Astrocyte (in vitro differentiated cells and primary cell): ENCODE data around the gene SF3B2. TPM values are rescaled to one million over a fixed set of nuclear protein-coding genes. Genes with fewer than 3 reads are reported as not detected.

ENCODE experiments used
- DNase-seq: peaks from one replicate; pipeline ENCODE4 v3.0.0-alpha.2; 2010; ENCODE audit warnings: low read depth
- FAIRE-seq: peaks from 2 replicates; lab custom pipeline; 2011; peaks lifted over from hg19 to GRCh38; lab: Jason Lieb, UNC
- H2AFZ ChIP-seq: 2 replicates; pipeline ENCODE4 v1.6.0; 2012; ENCODE audit warnings: low read depth, low read length, inconsistent platforms
- H3K27ac ChIP-seq: 2 replicates; pipeline ENCODE4 v1.5.1; 2011; ENCODE audit warnings: low read depth, low read length, inconsistent platforms
- H3K27me3 ChIP-seq: 2 replicates; pipeline ENCODE4 v1.6.0; 2011; ENCODE audit warnings: low read length, inconsistent platforms; ENCODE audit not compliant: insufficient read depth
- H3K36me3 ChIP-seq: 2 replicates; pipeline ENCODE4 v1.5.1; 2011; ENCODE audit warnings: low read length, inconsistent platforms; ENCODE audit not compliant: insufficient read depth
- H3K4me1 ChIP-seq: 2 replicates; pipeline ENCODE4 v1.5.1; 2011; ENCODE audit warnings: low read length, inconsistent platforms; ENCODE audit not compliant: insufficient read depth
- H3K4me2 ChIP-seq: 2 replicates; pipeline ENCODE4 v1.6.0; 2012; ENCODE audit warnings: low read length, inconsistent platforms
- H3K4me3 ChIP-seq: 2 replicates; pipeline ENCODE4 v1.5.1; 2011; ENCODE audit warnings: low read depth, mild to moderate bottlenecking, low read length, inconsistent platforms; ENCODE audit not compliant: insufficient read depth
- H3K79me2 ChIP-seq: 2 replicates; pipeline ENCODE4 v1.6.0; 2012; ENCODE audit warnings: mild to moderate bottlenecking, low read length, inconsistent platforms; ENCODE audit not compliant: insufficient read depth
- H3K9ac ChIP-seq: 2 replicates; pipeline ENCODE4 v1.6.0; 2012; ENCODE audit warnings: mild to moderate bottlenecking, low read length, inconsistent platforms
- H3K9me3 ChIP-seq: 2 replicates; pipeline ENCODE4 v1.5.1; 2012; ENCODE audit warnings: low read depth, mild to moderate bottlenecking, low read length, inconsistent platforms; ENCODE audit not compliant: insufficient read depth
- H4K20me1 ChIP-seq: 2 replicates; pipeline ENCODE4 v1.6.0; 2012; ENCODE audit warnings: low read length, inconsistent platforms; ENCODE audit not compliant: insufficient read depth
- H3K27ac Mint-ChIP-seq: one replicate; pipeline ENCODE4 v1.8.0; 2021; ENCODE audit warnings: mild to moderate bottlenecking, mixed read lengths; ENCODE audit not compliant: unreplicated experiment
- H3K27me3 Mint-ChIP-seq: one replicate; pipeline ENCODE4 v1.8.0; 2021; ENCODE audit warnings: low read depth, mixed read lengths; ENCODE audit not compliant: unreplicated experiment
- H3K36me3 Mint-ChIP-seq: one replicate; pipeline ENCODE4 v1.8.0; 2021; ENCODE audit warnings: low read depth, mixed read lengths; ENCODE audit not compliant: unreplicated experiment
- H3K4me1 Mint-ChIP-seq: one replicate; pipeline ENCODE4 v1.8.0; 2021; ENCODE audit warnings: low read depth, mixed read lengths; ENCODE audit not compliant: unreplicated experiment
- H3K4me3 Mint-ChIP-seq: one replicate; pipeline ENCODE4 v1.8.0; 2021; ENCODE audit warnings: mild to moderate bottlenecking, moderate library complexity, mixed read lengths; ENCODE audit not compliant: unreplicated experiment
- H3K9me3 Mint-ChIP-seq: one replicate; pipeline ENCODE4 v1.8.0; 2021; ENCODE audit warnings: mild to moderate bottlenecking, mixed read lengths; ENCODE audit not compliant: unreplicated experiment
- EZH2 ChIP-seq: IDR thresholded peaks from 2 replicates; pipeline ENCODE4 v1.6.1; 2012; ENCODE audit warnings: mild to moderate bottlenecking, low read length, inconsistent platforms; ENCODE audit not compliant: insufficient read depth
- total RNA-seq: library from RNA; stranded (reverse); gene quantifications from 2 replicates; pipeline ENCODE4 v1.2.1, GENCODE V29; 2021
- TF ChIP-seq, protein P1 (sequence below): IDR thresholded peaks from 2 replicates; pipeline ENCODE4 v1.5.1; 2011; ENCODE audit warnings: low read depth, mild to moderate bottlenecking, inconsistent platforms, low read length, moderate library complexity; ENCODE audit not compliant: insufficient read depth

The SF3B2 gene
- total RNA-seq, 1 donor from 2014 or later: 170 TPM

DNA sequence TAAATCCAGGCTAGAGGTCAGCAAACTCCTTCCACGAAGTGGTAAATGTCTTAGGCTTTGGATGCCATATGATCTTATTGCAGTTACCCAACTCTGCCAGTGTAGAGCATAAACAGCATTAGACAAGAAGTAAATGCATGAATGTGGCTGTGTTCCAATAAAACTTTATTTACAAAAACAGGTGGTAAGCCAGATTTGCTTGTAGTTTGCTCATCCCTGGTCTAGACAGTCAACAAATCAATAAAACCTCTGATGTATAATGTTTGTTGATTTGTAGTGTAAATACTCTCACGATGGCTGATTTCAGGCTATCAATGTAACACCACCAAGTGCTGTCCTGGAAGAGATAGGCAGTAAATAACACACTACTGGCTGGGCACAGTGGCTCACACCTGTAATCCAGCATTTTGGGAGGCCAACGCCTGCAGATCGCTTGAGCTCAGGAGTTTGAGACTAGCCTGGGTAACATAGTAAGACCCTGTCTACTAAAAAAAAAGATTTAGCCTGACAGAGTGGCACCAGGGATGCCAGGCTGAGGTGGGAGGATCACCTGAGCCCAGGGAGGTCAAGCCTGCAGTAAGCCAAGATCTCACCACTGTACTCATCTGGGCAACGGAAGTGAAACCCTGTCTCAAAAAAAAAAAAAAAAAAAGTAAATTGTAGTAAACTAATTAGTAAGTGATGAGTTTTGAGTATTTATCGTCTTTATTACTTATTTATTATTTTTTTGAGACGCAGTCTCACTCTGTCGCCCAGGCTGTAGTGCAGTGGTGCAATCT is 19.0 kb upstream of the SF3B2 start:
- Mint-ChIP-seq H3K4me1 (no peaks in the 10 kb centered on the region), H3K27me3 (peaks cover 9% of the 10 kb centered on the region), H3K4me3 (no peak overlapping the region), H3K36me3 (peaks cover 2% of the 10 kb centered on the region), H3K27ac (no peak overlapping the region), H3K9me3 (peaks cover 13% of the 10 kb centered on the region)
- Histone ChIP-seq H3K27me3 (no peaks in the 10 kb centered on the region), H3K4me2 (no peak overlapping the region), H3K79me2 (no peaks in the 10 kb centered on the region), H3K9me3 (peaks cover 3% of the 10 kb centered on the region), H3K4me3 (no peak overlapping the region), H4K20me1 (no peaks in the 10 kb centered on the region), H3K36me3 (no peaks in the 10 kb centered on the region), H3K9ac (no peak overlapping the region), H3K27ac (no peak overlapping the region), H2AFZ (no peak overlapping the region), H3K4me1 (no peaks in the 10 kb centered on the region)
- no peak for TF ChIP-seq EZH2
- TF ChIP-seq, protein P1, sequence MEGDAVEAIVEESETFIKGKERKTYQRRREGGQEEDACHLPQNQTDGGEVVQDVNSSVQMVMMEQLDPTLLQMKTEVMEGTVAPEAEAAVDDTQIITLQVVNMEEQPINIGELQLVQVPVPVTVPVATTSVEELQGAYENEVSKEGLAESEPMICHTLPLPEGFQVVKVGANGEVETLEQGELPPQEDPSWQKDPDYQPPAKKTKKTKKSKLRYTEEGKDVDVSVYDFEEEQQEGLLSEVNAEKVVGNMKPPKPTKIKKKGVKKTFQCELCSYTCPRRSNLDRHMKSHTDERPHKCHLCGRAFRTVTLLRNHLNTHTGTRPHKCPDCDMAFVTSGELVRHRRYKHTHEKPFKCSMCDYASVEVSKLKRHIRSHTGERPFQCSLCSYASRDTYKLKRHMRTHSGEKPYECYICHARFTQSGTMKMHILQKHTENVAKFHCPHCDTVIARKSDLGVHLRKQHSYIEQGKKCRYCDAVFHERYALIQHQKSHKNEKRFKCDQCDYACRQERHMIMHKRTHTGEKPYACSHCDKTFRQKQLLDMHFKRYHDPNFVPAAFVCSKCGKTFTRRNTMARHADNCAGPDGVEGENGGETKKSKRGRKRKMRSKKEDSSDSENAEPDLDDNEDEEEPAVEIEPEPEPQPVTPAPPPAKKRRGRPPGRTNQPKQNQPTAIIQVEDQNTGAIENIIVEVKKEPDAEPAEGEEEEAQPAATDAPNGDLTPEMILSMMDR: no peak
- FAIRE-seq (no peak), DNase-seq (no peak)

- H3K9me3 ChIP-seq: peaks cover 3% of the 10 kb centered on the region
- DNase-seq: no peak
- no peaks in the 10 kb centered on the region for H3K4me1 Mint-ChIP-seq
- H3K79me2 ChIP-seq: no peaks in the 10 kb centered on the region
- peaks cover 7% of the 10 kb centered on the region for H3K27me3 Mint-ChIP-seq
- no peak overlapping the region for H3K4me3 ChIP-seq
- peaks cover 2% of the 10 kb centered on the region for H3K36me3 Mint-ChIP-seq
- peaks cover 16% of the 10 kb centered on the region for H3K9me3 Mint-ChIP-seq
- no peak overlapping the region for H2AFZ ChIP-seq
- H3K27ac ChIP-seq: no peak overlapping the region
- no peak for FAIRE-seq
- no peak for TF ChIP-seq EZH2
- TF ChIP-seq, protein P1: no peak
- no peaks in the 10 kb centered on the region for H3K4me1 ChIP-seq
- H4K20me1 ChIP-seq: no peaks in the 10 kb centered on the region
- no peak overlapping the region for H3K4me2 ChIP-seq
- no peaks in the 10 kb centered on the region for H3K36me3 ChIP-seq
- H3K9ac ChIP-seq: no peak overlapping the region
- no peaks in the 10 kb centered on the region for H3K27me3 ChIP-seq
- H3K27ac Mint-ChIP-seq: no peak overlapping the region
- no peak overlapping the region for H3K4me3 Mint-ChIP-seq
These were observed 16.4 kb upstream of the SF3B2 start for GRCh38 chr11:66035653-66036333.
